BJ (cell line): Measurements from ENCODE around the gene SOWAHB. TPM values are rescaled to one million over a fixed set of nuclear protein-coding genes. Genes with fewer than 3 reads are reported as not detected.

Source experiments
- CTCF ChIA-PET: fragments of 350-600 bp; formaldehyde crosslinking; extraction: SDS; loops from one replicate; lab custom pipeline; 2021; ENCODE audit warnings: antibody characterized with exemption, inconsistent platforms; lab: Yijun Ruan, JAX
- POLR2A ChIA-PET: fragments of 300-600 bp; sonication (Branson Sonifier 250); formaldehyde crosslinking; extraction: SDS; loops from one replicate; lab custom pipeline; 2021; ENCODE audit warnings: antibody characterized with exemption; lab: Charles Lee
- DNase-seq: peaks from one replicate; pipeline ENCODE4 v3.0.0-alpha.2; 2011; ENCODE audit warnings: low read depth
- H3K27me3 ChIP-seq: 2 replicates; pipeline ENCODE4 v1.6.0; 2011; ENCODE audit warnings: low read length; ENCODE audit not compliant: control insufficient read depth, insufficient read depth
- H3K36me3 ChIP-seq: 2 replicates; pipeline ENCODE4 v1.5.1; 2011; ENCODE audit warnings: low read length; ENCODE audit not compliant: control insufficient read depth, insufficient read depth
- H3K4me3 ChIP-seq: 2 replicates; pipeline ENCODE4 v1.5.1; 2011; ENCODE audit warnings: low read depth, mild to moderate bottlenecking, control low read depth, low read length
- polyA plus RNA-seq: library from polyadenylated mRNA; depleted of rRNA; stranded (reverse); fragments of >200 nt; gene quantifications from 2 replicates; pipeline ENCODE4 v1.2.3, GENCODE V29; 2011
- TF ChIP-seq, protein P1 (sequence below): IDR thresholded peaks from 2 replicates; pipeline ENCODE4 v1.5.1; 2011; ENCODE audit warnings: low read depth, mild to moderate bottlenecking, control low read depth, inconsistent platforms, low read length, moderate library complexity; ENCODE audit not compliant: insufficient read depth

The SOWAHB gene
- polyA plus RNA-seq, 1 experiment, result 0.04 TPM

DNA sequence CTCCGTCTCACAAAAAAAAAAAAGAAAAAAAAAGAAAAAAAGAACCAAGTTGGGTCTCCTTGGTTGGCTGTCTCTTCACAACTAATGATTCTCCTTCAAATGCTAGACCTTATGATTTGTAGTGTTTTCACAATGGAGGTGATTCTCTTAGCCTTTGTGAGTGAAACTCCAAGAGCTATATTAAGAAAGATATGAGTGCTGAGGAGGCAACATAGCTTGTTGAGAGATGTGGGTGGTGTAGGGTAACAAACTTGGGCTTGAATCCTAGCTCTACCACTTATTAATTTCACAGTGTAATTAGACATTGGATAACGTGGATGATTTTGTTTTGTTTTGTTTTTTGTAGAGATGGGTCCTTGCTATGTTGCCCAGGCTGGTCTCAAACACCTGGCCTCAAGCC is 41.2 kb upstream of the SOWAHB start:
- Histone ChIP-seq H3K4me3 (no peak overlapping the region), H3K36me3 (no peaks in the 10 kb centered on the region; the same call in 1 of the 2 replicates), H3K27me3 (no peaks in the 10 kb centered on the region)
- POLR2A ChIA-PET, result no interaction called here
- TF ChIP-seq, protein P1, sequence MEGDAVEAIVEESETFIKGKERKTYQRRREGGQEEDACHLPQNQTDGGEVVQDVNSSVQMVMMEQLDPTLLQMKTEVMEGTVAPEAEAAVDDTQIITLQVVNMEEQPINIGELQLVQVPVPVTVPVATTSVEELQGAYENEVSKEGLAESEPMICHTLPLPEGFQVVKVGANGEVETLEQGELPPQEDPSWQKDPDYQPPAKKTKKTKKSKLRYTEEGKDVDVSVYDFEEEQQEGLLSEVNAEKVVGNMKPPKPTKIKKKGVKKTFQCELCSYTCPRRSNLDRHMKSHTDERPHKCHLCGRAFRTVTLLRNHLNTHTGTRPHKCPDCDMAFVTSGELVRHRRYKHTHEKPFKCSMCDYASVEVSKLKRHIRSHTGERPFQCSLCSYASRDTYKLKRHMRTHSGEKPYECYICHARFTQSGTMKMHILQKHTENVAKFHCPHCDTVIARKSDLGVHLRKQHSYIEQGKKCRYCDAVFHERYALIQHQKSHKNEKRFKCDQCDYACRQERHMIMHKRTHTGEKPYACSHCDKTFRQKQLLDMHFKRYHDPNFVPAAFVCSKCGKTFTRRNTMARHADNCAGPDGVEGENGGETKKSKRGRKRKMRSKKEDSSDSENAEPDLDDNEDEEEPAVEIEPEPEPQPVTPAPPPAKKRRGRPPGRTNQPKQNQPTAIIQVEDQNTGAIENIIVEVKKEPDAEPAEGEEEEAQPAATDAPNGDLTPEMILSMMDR, result no peak
- CTCF ChIA-PET, result no interaction called here
- no peak for DNase-seq

DNA sequence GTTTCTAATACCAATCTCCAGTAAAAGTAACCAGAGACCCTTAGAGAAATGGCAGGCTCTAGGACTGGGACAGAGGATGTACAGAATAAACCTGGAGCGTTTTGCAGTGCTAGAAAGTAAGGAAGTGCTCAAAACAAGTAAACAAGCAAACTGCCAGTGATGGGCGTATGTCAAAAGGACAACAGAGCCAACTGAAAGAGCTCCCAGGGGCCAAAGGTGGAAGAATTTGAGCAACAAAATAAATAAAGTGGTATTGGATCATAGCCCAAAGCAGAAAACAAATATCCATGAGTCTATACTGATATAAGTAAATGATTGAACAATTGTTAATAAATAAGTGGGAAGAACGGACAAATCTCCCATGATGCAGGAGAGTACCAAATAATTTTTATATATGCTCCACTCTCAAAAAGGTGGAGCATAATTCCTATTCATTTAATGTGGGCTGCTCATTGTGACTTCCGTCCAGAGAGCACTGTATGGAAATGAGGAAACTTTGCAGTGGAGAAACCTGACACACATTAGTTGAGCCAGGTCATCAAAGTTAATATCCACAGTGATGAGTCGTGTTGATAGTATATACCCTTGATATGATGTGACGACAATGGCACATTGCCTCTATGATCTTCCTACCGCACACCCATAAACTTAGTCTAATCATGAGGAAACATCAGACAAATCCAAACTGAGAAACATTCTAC is 33.8 kb upstream of the SOWAHB start:
- H3K27me3 ChIP-seq, result no peaks in the 10 kb centered on the region
- ChIA-PET CTCF (no interaction called here), POLR2A (no interaction called here)
- TF ChIP-seq, protein P1, result no peak
- no peaks in the 10 kb centered on the region for H3K36me3 ChIP-seq
- no peak overlapping the region for H3K4me3 ChIP-seq
- no peak for DNase-seq

DNA sequence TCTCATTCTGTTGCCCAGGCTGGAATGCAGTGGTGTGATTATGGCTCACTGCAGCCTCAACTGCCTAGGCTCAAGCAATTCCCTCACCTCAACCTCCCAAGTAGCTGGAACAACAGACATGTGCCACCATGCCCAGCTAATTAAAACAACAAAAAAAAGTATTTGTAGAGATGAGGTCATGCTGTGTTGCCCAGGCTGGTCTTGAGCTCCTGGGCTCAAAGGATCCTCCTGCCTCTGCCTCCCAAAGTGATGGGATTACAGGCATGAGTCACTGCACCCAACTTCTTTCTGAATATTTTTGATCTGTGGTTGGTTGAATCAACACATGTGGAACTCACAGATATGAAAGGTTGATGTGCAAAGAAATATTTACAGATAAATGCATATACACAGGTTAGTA is 33.1 kb upstream of the SOWAHB start:
- H3K4me3 ChIP-seq, result no peak overlapping the region
- TF ChIP-seq, protein P1, result no peak
- POLR2A ChIA-PET, result no interaction called here
- DNase-seq, result no peak
- H3K36me3 ChIP-seq, result no peaks in the 10 kb centered on the region
- no peaks in the 10 kb centered on the region for H3K27me3 ChIP-seq
- CTCF ChIA-PET, result no interaction called here

DNA sequence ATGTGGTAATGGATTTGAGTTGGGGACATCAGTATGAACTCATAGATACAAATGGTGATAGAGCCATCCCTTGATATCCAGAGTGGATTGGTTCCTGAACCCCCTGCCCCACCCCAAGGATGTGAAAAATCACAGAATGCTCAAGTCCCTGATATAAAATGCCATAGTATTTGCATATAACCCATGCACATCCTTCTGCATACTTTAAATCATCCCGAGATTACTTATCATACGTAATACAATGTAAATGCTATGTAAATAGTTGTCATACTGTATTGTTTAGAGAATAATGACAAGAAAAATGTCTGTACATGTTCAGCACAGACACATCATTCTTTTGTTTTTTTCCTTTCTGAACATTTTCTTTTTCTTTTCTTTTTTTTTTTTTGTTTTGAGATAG is 32.7 kb upstream of the SOWAHB start:
- no peaks in the 10 kb centered on the region for H3K36me3 ChIP-seq
- TF ChIP-seq, protein P1, result no peak
- H3K4me3 ChIP-seq, result no peak overlapping the region
- DNase-seq, result no peak
- ChIA-PET CTCF (no interaction called here), POLR2A (no interaction called here)
- no peaks in the 10 kb centered on the region for H3K27me3 ChIP-seq

DNA sequence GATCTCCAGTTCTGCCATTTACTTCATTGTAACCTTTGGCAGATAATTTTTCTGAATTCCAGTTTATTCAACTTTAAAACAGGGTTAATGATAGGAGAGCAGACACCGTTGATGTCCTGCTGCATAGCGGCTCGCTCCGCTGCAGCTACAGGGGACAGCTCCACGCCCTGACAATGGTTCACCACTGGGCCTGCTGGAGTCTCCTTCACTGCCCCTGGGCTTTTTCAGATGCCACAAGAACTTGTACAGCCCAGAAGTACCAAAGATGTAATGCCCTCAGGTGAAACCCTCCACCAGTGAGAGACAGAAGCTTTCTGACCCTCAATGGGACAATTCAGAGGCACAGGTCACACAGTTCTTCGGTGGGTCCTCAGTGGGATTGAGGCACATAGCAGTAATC is 28.9 kb upstream of the SOWAHB start:
- no peak overlapping the region for H3K4me3 ChIP-seq
- POLR2A ChIA-PET, result no interaction called here
- TF ChIP-seq, protein P1, result no peak

More for the DNA sequence above, 28.9 kb upstream of the SOWAHB start:
- CTCF ChIA-PET, result interaction anchor here (0.9 kb wide), 1 partner anchor 491 kb away, joined by 3 read pairs; the partner anchor contains the start of gene SHROOM3
- Histone ChIP-seq H3K36me3 (no peaks in the 10 kb centered on the region), H3K27me3 (no peaks in the 10 kb centered on the region)
- DNase-seq, result no peak
